Activated T-helper 2 cell treated with anti-CD3 and anti-CD28 coated beads, Interferon-gamma antibody, Interleukin-2, Interleukin-4, amounts not matched to agents 10 μg/mL and 5 μg/mL and 100 μg/mL, durations not matched to agents 14 hours and 24 hours and 36 hours (primary cell): Measurements from ENCODE around the gene ZDHHC16. TPM values are rescaled to one million over a fixed set of nuclear protein-coding genes. Genes with fewer than 3 reads are reported as not detected.
"Not testable (repeated sequence)": the region's sequence is repeated elsewhere in the genome, so short reads cannot be mapped to it uniquely, and the experiment has no call there.

Source experiments
- DNase-seq: peaks from one replicate; pipeline ENCODE4 v3.0.0; 2021; ENCODE audit warnings: low spot score
- H3K27ac Mint-ChIP-seq: one replicate; pipeline ENCODE4 v1.8.0; 2021; ENCODE audit warnings: mixed read lengths
- H3K27me3 Mint-ChIP-seq: one replicate; pipeline ENCODE4 v1.8.0; 2021; ENCODE audit warnings: low read depth, mixed read lengths
- H3K36me3 Mint-ChIP-seq: one replicate; pipeline ENCODE4 v1.8.0; 2021; ENCODE audit warnings: low read depth, mixed read lengths
- H3K4me1 Mint-ChIP-seq: one replicate; pipeline ENCODE4 v1.8.0; 2021; ENCODE audit warnings: low read depth, mixed read lengths
- H3K4me3 Mint-ChIP-seq: one replicate; pipeline ENCODE4 v1.8.0; 2021; ENCODE audit warnings: low read depth, mild to moderate bottlenecking, moderate library complexity, mixed read lengths
- H3K9me3 Mint-ChIP-seq: one replicate; pipeline ENCODE4 v1.8.0; 2021; ENCODE audit warnings: mixed read lengths
- intact Hi-C: fragments of 100-400 bp; cut with micrococcal nuclease; formaldehyde crosslinking; loops from one replicate; pipeline ENCODE4 v1.15.1; 2023
- total RNA-seq: library from RNA; stranded (reverse); gene quantifications from 2 replicates; pipeline ENCODE4 v1.2.3, GENCODE V29; 2022

The ZDHHC16 gene
- total RNA-seq, 1 donor from 2014 or later = 41.4 TPM

- H3K36me3 Mint-ChIP-seq = peaks cover 3% of the 10 kb centered on the region
- no peaks in the 10 kb centered on the region for H3K27me3 Mint-ChIP-seq
- peak overlapping the region; percentile 91 for H3K27ac Mint-ChIP-seq
- H3K9me3 Mint-ChIP-seq = no peaks in the 10 kb centered on the region
- H3K4me3 Mint-ChIP-seq = peak overlapping the region; percentile 53
- peak; percentile 43 for DNase-seq
- intact Hi-C loops = loop anchor here (1.0 kb wide), 3 partner anchors 10 to 33 kb away; partner anchors contain the start of genes EXOSC1, RRP12 and ZDHHC16
- peaks cover 48% of the 10 kb centered on the region for H3K4me1 Mint-ChIP-seq
These were observed 33.1 kb upstream of the ZDHHC16 start for GRCh38 chr10:97412891-97413304.

- Mint-ChIP-seq H3K4me1 (peaks cover 65% of the 10 kb centered on the region), H3K27ac (peak overlapping the region; percentile 46), H3K36me3 (peaks cover 6% of the 10 kb centered on the region), H3K27me3 (no peaks in the 10 kb centered on the region), H3K4me3 (no peak overlapping the region), H3K9me3 (no peaks in the 10 kb centered on the region)
- DNase-seq = no peak
- intact Hi-C loops = no loop called here
These were observed 29.4 kb upstream of the ZDHHC16 start for GRCh38 chr10:97416565-97416964.

DNA sequence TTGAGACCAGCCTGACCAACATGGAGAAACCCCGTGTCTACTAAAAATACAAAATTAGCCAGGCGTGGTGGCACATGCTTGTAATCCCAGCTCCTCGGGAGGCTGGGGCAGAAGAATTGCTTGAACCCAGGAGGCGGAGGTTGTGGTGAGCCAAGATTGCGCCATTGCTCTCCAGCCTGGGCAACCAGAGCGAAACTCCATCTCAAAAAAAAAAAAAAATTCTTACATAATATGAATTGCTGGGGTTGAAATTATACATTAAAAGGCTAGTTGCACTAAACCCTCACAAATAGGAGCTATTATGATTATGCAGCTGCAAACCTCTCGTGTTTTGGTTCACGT lies 22.2 kb upstream of the ZDHHC16 start:
- H3K27me3 Mint-ChIP-seq, H3K9me3 Mint-ChIP-seq, DNase-seq: not testable (repeated sequence)
- peaks cover 44% of the 10 kb centered on the region for H3K4me1 Mint-ChIP-seq
- intact Hi-C loops = loop anchor here (1.0 to 10.0 kb wide), 2 partner anchors 10 to 221 kb away; partner anchors contain the start of gene PI4K2A
- H3K36me3 Mint-ChIP-seq = peaks cover 33% of the 10 kb centered on the region
- peak overlapping the region; percentile 97 for H3K27ac Mint-ChIP-seq
- peak overlapping the region; percentile 69 for H3K4me3 Mint-ChIP-seq

GRCh38 chr10:97425964-97426775 lies 19.8 kb upstream of the ZDHHC16 start, which contains the start of gene PGAM1:
TSS of gene PGAM1 (plus strand) at chr10:97426191. CDS start at chr10:97426308, 117 bp downstream.
- Mint-ChIP-seq H3K27me3 (no peaks in the 10 kb centered on the region), H3K4me3 (peak within 1 kb of the TSS; percentile 86), H3K27ac (peak within 1 kb of the TSS; percentile 98), H3K36me3 (peaks cover 53% of the 10 kb centered on the region), H3K9me3 (no peaks in the 10 kb centered on the region), H3K4me1 (peaks cover 34% of the 10 kb centered on the region)
- intact Hi-C loops = loop anchor here (2.0 to 10.0 kb wide), 2 partner anchors 73 to 219 kb away; partner anchors contain the start of genes MMS19, PI4K2A and UBTD1
- peak; percentile 96 for DNase-seq

GRCh38 chr10:97426776-97427570 lies 19.0 kb upstream of the ZDHHC16 start:
- Mint-ChIP-seq H3K36me3 (peaks cover 61% of the 10 kb centered on the region), H3K27me3 (no peaks in the 10 kb centered on the region), H3K4me3 (peak overlapping the region; percentile 86), H3K9me3 (no peaks in the 10 kb centered on the region), H3K4me1 (peaks cover 31% of the 10 kb centered on the region), H3K27ac (peak overlapping the region; percentile 98)
- intact Hi-C loops = loop anchor here (2.0 to 10.0 kb wide), 2 partner anchors 72 to 218 kb away; partner anchors contain the start of genes MMS19, PI4K2A and UBTD1
- DNase-seq = no peak

DNA sequence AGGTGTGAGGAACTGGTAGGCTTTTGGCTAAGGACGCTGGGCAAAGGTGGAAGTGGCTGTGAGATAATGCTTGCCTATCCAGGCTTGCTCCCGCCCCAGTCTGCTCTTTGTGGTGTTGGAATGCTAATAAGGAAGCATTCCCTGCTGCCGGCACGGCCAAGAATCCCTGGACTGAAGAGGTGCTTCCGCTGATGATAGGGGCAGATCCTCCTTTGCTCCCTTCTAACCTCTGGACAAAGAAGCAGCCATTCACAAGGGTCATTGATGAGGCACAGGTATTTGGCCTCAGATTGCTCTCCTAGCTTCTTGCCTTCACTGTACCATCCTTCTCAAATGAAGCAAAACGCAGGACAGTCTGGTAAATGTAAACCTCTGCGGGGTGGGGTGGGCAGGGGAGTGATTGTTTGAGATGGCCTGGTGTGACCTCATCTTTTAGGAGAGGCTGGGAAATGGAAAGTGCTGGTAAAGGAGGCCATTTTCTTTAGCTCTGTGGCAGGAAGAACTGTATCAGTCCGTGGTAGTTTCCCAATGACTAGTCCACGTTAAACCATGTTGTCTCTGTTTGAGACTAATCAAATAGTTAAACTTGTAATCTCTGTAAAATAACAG lies 18.3 kb upstream of the ZDHHC16 start:
- H3K27ac Mint-ChIP-seq = peak overlapping the region; percentile 98
- no peaks in the 10 kb centered on the region for H3K27me3 Mint-ChIP-seq
- peaks cover 31% of the 10 kb centered on the region for H3K4me1 Mint-ChIP-seq
- peak overlapping the region; percentile 86 for H3K4me3 Mint-ChIP-seq
- intact Hi-C loops = loop anchor here (1.0 to 10.0 kb wide), 5 partner anchors 18 to 217 kb away; partner anchors contain the start of genes MMS19, PI4K2A, RRP12 and UBTD1
- no peaks in the 10 kb centered on the region for H3K9me3 Mint-ChIP-seq
- peaks cover 65% of the 10 kb centered on the region for H3K36me3 Mint-ChIP-seq
- no peak for DNase-seq

DNA sequence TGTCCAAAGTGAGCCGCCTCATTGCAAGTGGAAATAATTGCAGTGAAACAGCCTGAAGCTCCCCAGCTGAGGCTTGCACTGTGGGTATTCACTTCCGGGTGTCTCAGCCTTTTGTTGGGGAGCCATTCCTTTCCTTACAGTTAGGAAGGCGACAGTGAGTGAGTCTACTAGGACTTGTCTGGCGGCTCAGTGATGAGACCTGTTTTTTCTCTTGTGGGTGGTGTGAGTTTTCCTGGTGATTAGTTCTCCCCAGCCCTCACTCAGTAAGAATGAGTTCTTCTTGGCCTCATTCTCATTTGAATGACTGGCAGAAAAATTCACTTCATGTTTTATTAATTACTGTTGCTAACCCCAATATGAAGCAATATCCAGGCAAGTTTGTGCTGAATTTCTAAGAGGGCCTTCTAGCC lies 17.4 kb upstream of the ZDHHC16 start:
- peak overlapping the region; percentile 90 for H3K27ac Mint-ChIP-seq
- peaks cover 68% of the 10 kb centered on the region for H3K36me3 Mint-ChIP-seq
- intact Hi-C loops = loop anchor here (1.0 to 10.0 kb wide), 4 partner anchors 17 to 216 kb away; partner anchors contain the start of genes PI4K2A and RRP12
- H3K27me3 Mint-ChIP-seq = no peaks in the 10 kb centered on the region
- no peaks in the 10 kb centered on the region for H3K9me3 Mint-ChIP-seq
- H3K4me1 Mint-ChIP-seq = peaks cover 23% of the 10 kb centered on the region
- no peak for DNase-seq
- peak overlapping the region; percentile 86 for H3K4me3 Mint-ChIP-seq

DNA sequence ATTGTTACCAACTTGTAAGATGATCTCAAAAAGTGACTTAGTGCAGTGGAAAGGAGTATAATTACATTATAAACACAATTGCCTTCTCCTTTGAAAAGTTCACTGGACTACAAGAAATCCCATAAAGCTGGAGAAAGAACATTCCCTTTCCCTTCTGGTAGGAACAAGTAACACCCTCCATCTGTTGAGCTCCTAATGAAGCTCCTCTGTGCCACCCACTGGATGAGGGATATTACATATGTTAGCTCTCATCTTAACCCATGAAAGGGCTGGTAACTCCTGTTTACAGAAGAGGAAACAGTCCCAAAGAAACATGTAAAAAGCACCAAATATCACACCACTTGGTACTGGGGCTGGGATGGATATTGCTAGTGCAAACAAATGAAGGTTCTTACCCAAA lies 11.9 kb upstream of the ZDHHC16 start:
- intact Hi-C loops = no loop called here
- H3K36me3 Mint-ChIP-seq = peaks cover 78% of the 10 kb centered on the region
- H3K27me3 Mint-ChIP-seq = no peaks in the 10 kb centered on the region
- H3K27ac Mint-ChIP-seq = no peak overlapping the region
- no peak overlapping the region for H3K4me3 Mint-ChIP-seq
- H3K9me3 Mint-ChIP-seq = no peaks in the 10 kb centered on the region
- DNase-seq = no peak
- H3K4me1 Mint-ChIP-seq = peaks cover 4% of the 10 kb centered on the region

DNA sequence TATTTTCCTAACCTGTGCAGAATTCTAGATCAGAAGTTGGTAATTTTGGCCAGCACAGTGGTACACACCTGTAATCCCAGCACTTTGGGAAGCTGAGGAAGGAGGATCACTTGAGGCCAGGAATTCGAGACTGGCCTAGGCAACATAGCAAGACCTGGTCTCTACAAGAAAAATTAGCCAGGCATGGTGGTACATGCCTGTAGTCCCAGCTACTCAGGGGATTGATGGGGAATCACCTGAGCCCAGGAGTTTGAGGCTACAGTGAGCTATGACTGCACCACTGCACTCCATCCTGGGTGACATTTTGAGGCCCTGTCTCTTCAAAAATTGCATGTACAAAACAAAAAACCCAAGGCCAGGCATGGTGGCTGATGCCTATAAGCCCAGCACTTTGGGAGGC lies 11.4 kb upstream of the ZDHHC16 start:
- Mint-ChIP-seq H3K4me1 (no peaks in the 10 kb centered on the region), H3K27ac (no peak overlapping the region), H3K27me3 (no peaks in the 10 kb centered on the region), H3K36me3 (peaks cover 77% of the 10 kb centered on the region), H3K9me3 (no peaks in the 10 kb centered on the region), H3K4me3 (no peak overlapping the region)
- intact Hi-C loops = no loop called here
- no peak for DNase-seq

- no peaks in the 10 kb centered on the region for H3K4me1 Mint-ChIP-seq
- H3K27me3 Mint-ChIP-seq = no peaks in the 10 kb centered on the region
- intact Hi-C loops = no loop called here
- peak overlapping the region; percentile 31 for H3K27ac Mint-ChIP-seq
- peaks cover 73% of the 10 kb centered on the region for H3K36me3 Mint-ChIP-seq
- no peak overlapping the region for H3K4me3 Mint-ChIP-seq
- H3K9me3 Mint-ChIP-seq = no peaks in the 10 kb centered on the region
- DNase-seq = no peak
These were observed 10.8 kb upstream of the ZDHHC16 start for GRCh38 chr10:97435211-97435610.

DNA sequence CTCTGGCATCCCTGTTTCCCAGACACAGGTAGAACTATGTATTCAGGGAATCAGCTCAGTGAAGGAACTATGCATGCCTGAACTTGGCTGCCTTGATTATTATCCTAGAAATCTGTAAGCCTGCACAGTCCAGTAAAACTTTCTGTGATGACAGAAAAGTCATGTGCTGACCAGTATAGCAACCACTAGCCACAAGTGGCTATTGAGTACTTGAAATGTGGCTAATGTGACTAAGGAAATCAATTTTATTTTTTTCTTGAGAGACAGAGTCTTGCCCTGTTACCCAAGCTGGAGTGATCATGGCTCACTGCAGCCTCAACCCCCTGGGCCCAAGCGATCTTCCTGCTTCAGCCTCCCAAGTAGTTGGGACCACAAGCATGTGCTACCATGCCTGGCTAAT lies 3.7 kb upstream of the ZDHHC16 start:
- Mint-ChIP-seq H3K27me3 (no peaks in the 10 kb centered on the region), H3K4me3 (no peak overlapping the region), H3K4me1 (peaks cover 16% of the 10 kb centered on the region), H3K36me3 (peaks cover 44% of the 10 kb centered on the region), H3K9me3 (no peaks in the 10 kb centered on the region), H3K27ac (no peak overlapping the region)
- no peak for DNase-seq
- intact Hi-C loops = no loop called here

DNA sequence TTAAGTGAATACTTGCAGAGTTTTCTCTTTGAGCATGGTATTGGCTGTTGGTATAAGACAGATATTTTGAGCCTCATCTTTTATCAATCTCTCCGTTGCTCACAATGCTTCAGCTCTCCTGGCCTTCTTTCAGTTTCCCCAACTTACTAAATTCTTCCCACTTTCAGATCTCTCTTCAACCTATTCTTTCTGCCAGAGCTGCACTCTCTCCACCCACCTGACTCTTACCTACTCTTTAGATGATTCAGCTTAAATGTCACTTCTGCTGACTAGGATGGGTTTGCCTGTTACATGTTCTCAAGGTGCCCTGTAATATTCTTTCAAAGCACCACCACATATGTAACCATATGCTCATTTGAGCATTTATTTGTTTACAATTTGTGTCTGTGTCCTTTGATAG lies 1.8 kb upstream of the ZDHHC16 start:
- Mint-ChIP-seq H3K9me3 (no peaks in the 10 kb centered on the region), H3K27me3 (no peaks in the 10 kb centered on the region), H3K27ac (peak overlapping the region; percentile 69), H3K4me1 (peaks cover 25% of the 10 kb centered on the region), H3K36me3 (peaks cover 41% of the 10 kb centered on the region), H3K4me3 (peak overlapping the region; percentile 95)
- intact Hi-C loops = loop anchor here (1.0 kb wide), 1 partner anchor 37 kb away; no protein-coding TSS in a partner anchor
- no peak for DNase-seq
